ENCODE data around the gene LRWD1. TPM values are rescaled to one million over a fixed set of nuclear protein-coding genes. Genes with fewer than 3 reads are reported as not detected.
A peak's percentile ranks its signal among the peaks of the same experiment; 100 is the strongest.

LRWD1 gene
- total and polyA plus RNA-seq, 2 of the 4 experiments (the other 2 are of a cell fraction), result 20.3 to 27.2 TPM

GRCh38 chr7:102429141-102429899, 35.5 kb upstream of the LRWD1 start:
- Histone ChIP-seq H3K14ac (replicated peaks; ENCODE audit: low read depth, low read length) (no peak overlapping the region), H3K23ac (ENCODE audit: low read depth, low read length) (no peak overlapping the region), H3K4me3 (ENCODE audit: insufficient read depth, low read depth, low read length) (no peak overlapping the region), H3K9me3 (ENCODE audit: control insufficient read depth, insufficient read depth, low read length) (no peaks in the 10 kb centered on the region), H3K4ac (ENCODE audit: low read depth, low read length) (no peak overlapping the region), H4K5ac (ENCODE audit: low read depth, low read length) (no peak overlapping the region), H3K56ac (ENCODE audit: extremely low read depth, insufficient read depth, low read length) (no peak overlapping the region), H2AK9ac (replicated peaks; ENCODE audit: low read depth, low read length, poor library complexity) (no peak overlapping the region), H2BK120ac (ENCODE audit: low read depth, low read length) (no peak overlapping the region), H3K27me3 (ENCODE audit: control insufficient read depth, insufficient read depth, low read length) (no peaks in the 10 kb centered on the region), H3K4me1 (ENCODE audit: control insufficient read depth, insufficient read depth, low read length) (peaks cover 2% of the 10 kb centered on the region; the same call in 1 of the 2 replicates), H3K27ac (ENCODE audit: insufficient read depth, low read length) (no peak overlapping the region), H3K36me3 (ENCODE audit: control insufficient read depth, insufficient read depth, low read length) (peaks cover 26% of the 10 kb centered on the region), H3K9ac (ENCODE audit: low read depth, low read length) (no peak overlapping the region), H4K8ac (ENCODE audit: low read depth in 2 of 2, low read length in 2 of 2) (no peak overlapping the region), H2AK5ac (ENCODE audit: low read depth, low read length) (no peak overlapping the region), H2AFZ (replicated peaks; ENCODE audit: low read length, poor library complexity) (peak overlapping the region; percentile 8), H3K79me1 (ENCODE audit: low read depth in 1 of 2, low read length in 2 of 2) (peaks cover 0 to 12% of the 10 kb centered on the region in 2 experiments; a peak in 3 of 4 replicates), H4K20me1 (ENCODE audit: insufficient read depth, low read length) (no peaks in the 10 kb centered on the region; the same call in 1 of the 2 replicates), H2BK20ac (ENCODE audit: low read depth, low read length) (no peak overlapping the region), H2BK5ac (ENCODE audit: low read depth, low read length, poor library complexity, severe bottlenecking) (no peak overlapping the region), H2BK15ac (ENCODE audit: low read depth, low read length) (no peak overlapping the region), H3K9me1 (ENCODE audit: insufficient read depth, low read length) (peaks cover under 1% of the 10 kb centered on the region), H3K18ac (ENCODE audit: low read depth, low read length) (no peak overlapping the region), H4K91ac (ENCODE audit: insufficient read depth, low read depth, low read length) (no peak overlapping the region), H3K4me2 (ENCODE audit: low read depth, low read length) (no peak overlapping the region)
- BruUV-seq (replicated peaks), result no TSS peak
- ATAC-seq (ENCODE audit: low read depth), result no peak
- TF ChIP-seq CTCF (conservative IDR thresholded peaks at IDR 0.05; ENCODE audit: low read depth, low read length), result no peak
- no peak for TF ChIP-seq CEBPB (IDR thresholded peaks at IDR 0.05; ENCODE audit: low read depth, low read length)
- no peak for TF ChIP-seq RCOR1 (IDR thresholded peaks at IDR 0.05; ENCODE audit: insufficient replicate concordance, low read length)
- no peak for TF ChIP-seq RFX5 (IDR thresholded peaks at IDR 0.05; ENCODE audit: low read depth, low read length)
- no peak for TF ChIP-seq MAZ (IDR thresholded peaks at IDR 0.05; ENCODE audit: borderline replicate concordance, low read depth, low read length)
- TF ChIP-seq BHLHE40 (IDR thresholded peaks at IDR 0.05; ENCODE audit: low read depth, low read length), result no peak
- TF ChIP-seq CHD1 (IDR thresholded peaks at IDR 0.05; ENCODE audit: low read depth, low read length), result no peak
- no peak for TF ChIP-seq NFE2L2 (IDR thresholded peaks at IDR 0.05; ENCODE audit: low read depth, low read length)
- no peak for TF ChIP-seq ELK1 (IDR thresholded peaks at IDR 0.05; ENCODE audit: borderline replicate concordance, low read depth, low read length)
- no peak for TF ChIP-seq MAFK (IDR thresholded peaks at IDR 0.05; ENCODE audit: low read depth, low read length)
- TF ChIP-seq USF2 (IDR thresholded peaks at IDR 0.05; ENCODE audit: low read depth, low read length), result no peak
- no peak for TF ChIP-seq SMC3 (IDR thresholded peaks at IDR 0.05; ENCODE audit: low read depth, low read length)
- TF ChIP-seq POLR2A (IDR thresholded peaks at IDR 0.05; ENCODE audit: low read depth, low read length), result no peak
- no peak for TF ChIP-seq MXI1 (IDR thresholded peaks at IDR 0.05; ENCODE audit: borderline replicate concordance, low read depth, low read length)
- no peak for TF ChIP-seq RAD21 (IDR thresholded peaks at IDR 0.05; ENCODE audit: low read length)
- POLR2A ChIA-PET (ENCODE audit: unreplicated experiment), result no interaction called here
- in situ Hi-C loops (cut with MboI; ENCODE audit: low sequenced_read_pairs) (no loop called here), dilution Hi-C loops (cut with HindIII; ENCODE audit: low sequenced_read_pairs, unreplicated experiment) (no loop called here), intact Hi-C loops (cut with micrococcal nuclease) (no loop called here)
- CTCF ChIA-PET, result no interaction called here
- 96% methylated on average over 6 of the region's 10 CpGs; no CpG with 5 or more reads in 1 of the 2 experiments for WGBS, 2 experiments (ENCODE audit: extremely low coverage in 2 of 2, insufficient read length in 1 of 2)
- no peak for DNase-seq

Data from IMR-90 (cell line).